K562 (cell line): ENCODE measurements around the gene SUPT7L. TPM values are rescaled to one million over a fixed set of nuclear protein-coding genes. Genes with fewer than 3 reads are reported as not detected.

ENCODE experiments used
- ATAC-seq: fragments of 200-7000 bp; cut with Tn5 transposase; 3 replicates; pipeline ENCODE4 v1.9.1; 2020; ENCODE audit warnings: moderate library complexity
- Bru-seq: library from RNA; stranded (reverse); fragments of 400-500 nt; gene quantifications from one replicate; lab custom pipeline; 2021; lab: Mats Ljungman, UMichigan
- BruChase-seq, 2 experiments: library from RNA; stranded (reverse); fragments of 400-500 nt; gene quantifications; one replicate each; lab custom pipeline; 2021; lab: Mats Ljungman, UMichigan
- BruUV-seq: library from RNA; stranded (reverse); fragments of 400-500 nt; replicated peaks from 2 replicates; lab custom pipeline; 2021; lab: Mats Ljungman, UMichigan
- CTCF ChIA-PET: fragments of 300-600 bp; formaldehyde crosslinking; extraction: SDS; loops from one replicate; lab custom pipeline; 2021; ENCODE audit warnings: low intra/inter-chr PET ratio; lab: Yijun Ruan, JAX
- POLR2A ChIA-PET: fragments of 300-600, 350-650 bp; sonication (Branson Sonifier 250); formaldehyde crosslinking; extraction: SDS; loops from one replicate; lab custom pipeline; 2021; ENCODE audit warnings: antibody characterized with exemption, inconsistent platforms; lab: Yijun Ruan, JAX
- DNase-seq, 4 experiments: peaks; one replicate each; pipeline versions ENCODE4 v3.0.0 to v3.0.0-alpha.2; 2011 to 2018; ENCODE audit warnings: low spot score in 3 of 4, mixed read lengths in 3 of 4; ENCODE audit errors: extremely low read depth in 1 of 4
- FAIRE-seq: peaks from 2 replicates; lab custom pipeline; 2011; peaks lifted over from hg19 to GRCh38; lab: Jason Lieb, UNC
- H2AFZ ChIP-seq: 2 replicates; pipeline ENCODE4 v1.6.0; 2011; ENCODE audit warnings: low read depth, low read length, control low read depth, inconsistent platforms
- H3K27ac ChIP-seq: fragments of 200-600 bp; 3 replicates; pipeline ENCODE4 v1.8.0; 2011; ENCODE audit warnings: low read depth, mild to moderate bottlenecking, control low read depth, inconsistent platforms, low read length, moderate library complexity, mixed read lengths; ENCODE audit errors: extremely low read depth
- H3K27me3 ChIP-seq, 2 experiments: fragments of 300-600 bp in 1 of 2; 2 replicates in 1 of 2; 3 replicates in 1 of 2; pipeline versions ENCODE4 v1.6.0 to v1.8.0; 2011; ENCODE audit warnings: inconsistent platforms in 2 of 2, low read length in 2 of 2, mild to moderate bottlenecking in 1 of 2, mixed read lengths in 1 of 2, moderate library complexity in 1 of 2; ENCODE audit not compliant: control insufficient read depth in 2 of 2, insufficient read depth in 2 of 2
- H3K36me3 ChIP-seq: fragments of 300-600 bp; 3 replicates; pipeline ENCODE4 v1.8.0; 2011; ENCODE audit warnings: mild to moderate bottlenecking, low read length, inconsistent platforms; ENCODE audit not compliant: control insufficient read depth, insufficient read depth
- H3K4me1 ChIP-seq, 2 experiments: fragments of 200-600 bp in 1 of 2; replicated peaks in 1 of 2; 2 replicates in 1 of 2; 3 replicates in 1 of 2; pipeline versions ENCODE4 v1.5.1 to v1.8.0; 2011; ENCODE audit warnings: inconsistent platforms in 2 of 2, low read length in 2 of 2, mild to moderate bottlenecking in 1 of 2, mixed read lengths in 1 of 2, moderate library complexity in 1 of 2; ENCODE audit not compliant: control insufficient read depth in 2 of 2, insufficient read depth in 2 of 2
- H3K4me2 ChIP-seq: 2 replicates; pipeline ENCODE4 v1.6.1; 2011; ENCODE audit warnings: low read length, control low read depth, inconsistent platforms, mixed read lengths; ENCODE audit not compliant: insufficient read depth
- H3K4me3 ChIP-seq: fragments of 200-600 bp; sonication (generic), shearing (Covaris generic); 2 replicates; pipeline ENCODE4 v1.5.1; 2016; ENCODE audit warnings: control low read depth, inconsistent platforms
- H3K79me2 ChIP-seq: fragments of 200-600 bp; 3 replicates; pipeline ENCODE4 v1.8.0; 2011; ENCODE audit warnings: low read length, inconsistent platforms; ENCODE audit not compliant: control insufficient read depth, insufficient read depth
- H3K9ac ChIP-seq, 2 experiments: 2 replicates each; pipeline versions ENCODE4 v1.6.0 to v1.6.1; 2011; ENCODE audit warnings: low read depth in 2 of 2, low read length in 2 of 2, control low read depth in 1 of 2, inconsistent platforms in 1 of 2, mild to moderate bottlenecking in 1 of 2, mixed read lengths in 1 of 2; ENCODE audit not compliant: insufficient read depth in 1 of 2
- H3K9me1 ChIP-seq: one replicate; pipeline ENCODE4 v1.6.0; 2011; ENCODE audit warnings: inconsistent platforms, mild to moderate bottlenecking, low read length, moderate library complexity; ENCODE audit not compliant: control insufficient read depth, insufficient read depth
- H3K9me3 ChIP-seq: replicated peaks from 2 replicates; pipeline ENCODE4 v1.5.1; 2011; ENCODE audit warnings: low read depth, low read length, inconsistent platforms; ENCODE audit not compliant: control insufficient read depth, insufficient read depth
- H4K20me1 ChIP-seq: replicated peaks from 2 replicates; pipeline ENCODE4 v1.6.1; 2011; ENCODE audit warnings: low read length, inconsistent platforms, mixed read lengths; ENCODE audit not compliant: control insufficient read depth, insufficient read depth
- ARID2 ChIP-seq: fragments of 450-650 bp; IDR thresholded peaks from 2 replicates; pipeline ENCODE4 v1.6.1; 2017; ENCODE audit warnings: antibody characterized with exemption, mild to moderate bottlenecking
- CC2D1A ChIP-seq: fragments of 450-650 bp; IDR thresholded peaks from 2 replicates; pipeline ENCODE4 v1.6.1; 2017; ENCODE audit warnings: mild to moderate bottlenecking
- HDAC1 ChIP-seq, 2 experiments: fragments of 450-650 bp; IDR thresholded peaks; 2 replicates each; pipeline ENCODE4 v1.6.1; 2016 to 2017; ENCODE audit warnings: inconsistent platforms in 1 of 2, mild to moderate bottlenecking in 1 of 2, moderate library complexity in 1 of 2
- JUND ChIP-seq, 2 experiments: IDR thresholded peaks; 2 replicates in 1 of 2; 3 replicates in 1 of 2; pipeline ENCODE4 v1.6.1; 2011; ENCODE audit warnings: borderline replicate concordance in 2 of 2, low read depth in 2 of 2, low read length in 2 of 2, improper control_type of control experiment in 1 of 2, missing biosample characterization in 1 of 2, missing genetic modification characterization in 1 of 2, missing genetic modification reagents in 1 of 2
- NFATC3 ChIP-seq: fragments of 450-650 bp; IDR thresholded peaks from 2 replicates; pipeline ENCODE4 v1.6.1; 2017; ENCODE audit warnings: mild to moderate bottlenecking
- RBM15 ChIP-seq: fragments of 200-400 bp; formaldehyde crosslinking; IDR thresholded peaks from 2 replicates; pipeline ENCODE4 v1.6.1; 2018; ENCODE audit warnings: mild to moderate bottlenecking, low read length, moderate library complexity; ENCODE audit not compliant: insufficient read depth
- RBM39 ChIP-seq: fragments of 200-400 bp; formaldehyde crosslinking; optimal IDR thresholded peaks from 2 replicates; pipeline ENCODE3; 2018; ENCODE audit warnings: low read depth, low read length
- SPI1 ChIP-seq: IDR thresholded peaks from 2 replicates; pipeline ENCODE4 v1.6.1; 2011; ENCODE audit warnings: low read depth, low read length, control low read depth, borderline replicate concordance
- STAG1 ChIP-seq: sonication (generic); formaldehyde crosslinking; IDR thresholded peaks from 2 replicates; pipeline ENCODE4 v1.5.0; 2020; ENCODE audit warnings: missing genetic modification reagents, borderline replicate concordance
- TAF9B ChIP-seq: fragments of 450-650 bp; IDR thresholded peaks from 2 replicates; pipeline ENCODE4 v1.6.1; 2018; ENCODE audit warnings: mild to moderate bottlenecking; ENCODE audit not compliant: partially characterized antibody
- TOE1 ChIP-seq, 2 experiments: fragments of 450-650 bp in 1 of 2; sonication (generic) in 1 of 2; formaldehyde crosslinking in 1 of 2; IDR thresholded peaks; 2 replicates each; pipeline versions ENCODE4 v1.7.1 to v1.8.0; 2016 to 2022; ENCODE audit warnings: borderline replicate concordance in 2 of 2, mild to moderate bottlenecking in 2 of 2, antibody characterized with exemption in 1 of 2, inconsistent platforms in 1 of 2, low read depth in 1 of 2, missing genetic modification reagents in 1 of 2, moderate library complexity in 1 of 2
- XRCC5 ChIP-seq: fragments of 200-400 bp; formaldehyde crosslinking; IDR thresholded peaks from 2 replicates; pipeline ENCODE4 v1.6.1; 2017; ENCODE audit warnings: low read depth, mild to moderate bottlenecking, low read length
- WGBS: fragments of 100-300 bp; shearing (Covaris generic); methylation state at CpG from one replicate; pipeline ENCODE4 v1.1.6; 2016; ENCODE audit warnings: low coverage, mixed read lengths; ENCODE audit not compliant: insufficient coverage; ENCODE audit errors: missing lambda C conversion rate; 5-methylcytosine and 5-hydroxymethylcytosine counted together
- in situ Hi-C: fragments of 300-500 bp; cut with MboI; formaldehyde crosslinking; loops from 4 replicates; pipeline ENCODE4 v1.15.0; 2018; ENCODE audit warnings: inconsistent platforms, mixed read lengths
- intact Hi-C: fragments of 100-400 bp; cut with micrococcal nuclease; formaldehyde crosslinking; loops from 2 replicates; pipeline ENCODE4 v1.14.2; 2022
- long read RNA-seq, 3 experiments: library from polyadenylated mRNA in 2 of 3; library from RNA in 1 of 3; unstranded in 2 of 3; stranded (forward) in 1 of 3; transcript quantifications; one replicate each; pipeline ENCODE4 v2.0.0, GENCODE V29; 2019 to 2022
- polyA minus RNA-seq, 3 experiments: library from RNA; depleted of rRNA, polyadenylated mRNA; stranded (reverse); fragments of >200 nt; gene quantifications; 2 replicates each; pipeline ENCODE4 v1.2.3, GENCODE V29; 2011
- polyA plus RNA-seq, 8 experiments: library from polyadenylated mRNA; depleted of rRNA in 4 of 8; stranded (reverse) in 5 of 8; unstranded in 3 of 8; fragments of >200 nt; fragmentation: Nextera tagmentation in 2 of 8; fragmentation: Illumina TruSeq in 1 of 8; extraction: Ambion mirVana in 2 of 8; extraction: Trizol in 1 of 8; gene quantifications; 2 replicates each; pipeline versions ENCODE4 v1.2.1 to v1.2.3, GENCODE V29; 2011 to 2014; ENCODE audit warnings: inconsistent platforms in 1 of 8, missing spikeins in 1 of 8
- total RNA-seq, 7 experiments: library from RNA; depleted of rRNA in 6 of 7; stranded (reverse); fragments of >200 nt in 6 of 7; fragmentation: Illumina TruSeq in 2 of 7; extraction: Trizol in 2 of 7; gene quantifications; 2 replicates each; pipeline versions ENCODE4 v1.2.1 to v1.2.3, GENCODE V29; 2011 to 2021; ENCODE audit warnings: low replicate concordance in 1 of 7

SUPT7L gene, protein sequence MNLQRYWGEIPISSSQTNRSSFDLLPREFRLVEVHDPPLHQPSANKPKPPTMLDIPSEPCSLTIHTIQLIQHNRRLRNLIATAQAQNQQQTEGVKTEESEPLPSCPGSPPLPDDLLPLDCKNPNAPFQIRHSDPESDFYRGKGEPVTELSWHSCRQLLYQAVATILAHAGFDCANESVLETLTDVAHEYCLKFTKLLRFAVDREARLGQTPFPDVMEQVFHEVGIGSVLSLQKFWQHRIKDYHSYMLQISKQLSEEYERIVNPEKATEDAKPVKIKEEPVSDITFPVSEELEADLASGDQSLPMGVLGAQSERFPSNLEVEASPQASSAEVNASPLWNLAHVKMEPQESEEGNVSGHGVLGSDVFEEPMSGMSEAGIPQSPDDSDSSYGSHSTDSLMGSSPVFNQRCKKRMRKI
- 36.5 and 68.4 TPM in 2 replicates for total RNA-seq (2011; cell fraction: chromatin; rRNA removed; ENCODE audit: low replicate concordance)
- 43.0 and 53.8 TPM in 2 replicates for total RNA-seq (2011; cell fraction: nucleolus; rRNA removed)
- total RNA-seq (2011; cell fraction: nucleoplasm; rRNA removed): 48.5 and 58.2 TPM in 2 replicates
- total RNA-seq (2014; rRNA removed) (22.0 and 28.6 TPM in 2 replicates), total RNA-seq (2014; rRNA removed; fragmentation: Illumina TruSeq; extraction: Trizol) (39.6 and 40.3 TPM in 2 replicates), total RNA-seq (2015; rRNA removed; fragmentation: Illumina TruSeq; extraction: Trizol) (39.6 and 40.2 TPM in 2 replicates), total RNA-seq (2021) (38.1 and 38.6 TPM in 2 replicates), polyA plus RNA-seq (2011; rRNA removed) (72.8 and 82.6 TPM in 2 replicates), polyA plus RNA-seq (2014; fragmentation: Illumina TruSeq; extraction: Trizol) (52.6 and 58.8 TPM in 2 replicates), polyA plus RNA-seq (2014; fragmentation: Nextera tagmentation; extraction: Ambion mirVana) (10 to 100 TPM; 25.1 to 40.1 TPM), polyA plus RNA-seq (2014; rRNA removed) (46.2 and 50.8 TPM in 2 replicates), polyA minus RNA-seq (2011; rRNA and poly(A)+ RNA removed) (40.4 and 42.9 TPM in 2 replicates), Bru-seq, nascent RNA (percentile 89 among the genes with signal in this experiment), BruChase-seq, experiment 1, labeled RNA remaining after a 2-hour chase (percentile 88 among the genes with signal in this experiment), BruChase-seq, experiment 2, labeled RNA remaining after a 6-hour chase (percentile 88 among the genes with signal in this experiment)
- polyA plus RNA-seq (2011; cell fraction: cytosol; rRNA removed): 44.5 and 62.1 TPM in 2 replicates
- 185 and 214 TPM in 2 replicates for polyA plus RNA-seq (2011; cell fraction: nucleus; rRNA removed)
- 32.5 and 61.1 TPM in 2 replicates for polyA plus RNA-seq (2012)
- polyA minus RNA-seq (2011; cell fraction: cytosol; rRNA and poly(A)+ RNA removed): 26.5 and 30.2 TPM in 2 replicates
- polyA minus RNA-seq (2011; cell fraction: nucleus; rRNA and poly(A)+ RNA removed): 58.3 and 79.8 TPM in 2 replicates
- long read RNA-seq, experiment 1, full-length matches to known transcripts: 49 of 107 reads
- long read RNA-seq, experiment 1, partial matches to known transcripts: 25 of 107 reads
- long read RNA-seq, experiment 1, other reads (novel, unspliced or antisense): 33 of 107 reads
- long read RNA-seq, experiment 2, full-length matches to known transcripts: 17 of 35 reads
- long read RNA-seq, experiment 2, partial matches to known transcripts: 5 of 35 reads
- long read RNA-seq, experiment 2, other reads (novel, unspliced or antisense): 13 of 35 reads
- long read RNA-seq, experiment 3, full-length matches to known transcripts: 30 of 41 reads
- long read RNA-seq, experiment 3, partial matches to known transcripts: 1 of 41 reads
- long read RNA-seq, experiment 3, other reads (novel, unspliced or antisense): 10 of 41 reads

DNA sequence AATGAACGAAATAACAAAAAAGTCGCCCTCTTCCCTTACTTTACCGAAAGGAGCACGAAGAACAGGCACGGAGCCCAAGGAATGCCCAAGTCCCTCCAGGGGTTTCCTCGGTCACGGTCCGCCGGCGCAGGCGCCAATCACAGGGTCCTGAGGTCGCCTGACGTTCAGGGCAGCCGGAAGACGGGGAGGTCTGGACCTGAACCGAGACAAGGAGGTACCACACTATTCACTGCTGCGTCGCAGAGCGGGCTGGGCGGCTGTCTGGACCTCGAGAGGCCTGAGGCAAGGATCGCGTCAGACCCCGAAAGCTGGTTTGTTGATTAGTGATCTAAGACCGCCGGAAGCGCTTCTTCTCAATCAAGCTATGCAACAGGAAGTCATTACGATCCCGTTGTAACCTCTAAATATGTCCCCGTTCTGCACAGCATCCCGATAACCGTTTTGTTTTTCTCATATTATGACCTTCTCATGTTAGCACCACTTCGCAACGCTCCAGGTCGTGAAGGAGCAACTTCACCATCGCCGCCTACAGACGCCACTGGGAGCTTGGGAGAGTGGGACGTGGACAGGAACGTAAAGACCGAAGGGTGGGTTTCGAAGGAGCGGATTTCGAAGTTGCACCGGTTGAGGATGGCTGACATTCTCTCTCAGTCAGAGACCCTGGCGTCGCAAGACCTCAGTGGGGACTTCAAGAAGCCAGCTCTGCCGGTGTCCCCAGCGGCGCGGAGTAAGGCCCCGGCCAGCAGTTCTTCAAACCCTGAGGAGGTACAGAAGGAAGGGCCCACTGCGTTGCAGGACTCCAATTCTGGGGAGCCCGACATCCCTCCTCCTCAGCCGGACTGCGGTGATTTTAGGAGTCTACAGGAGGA, at the start of gene SUPT7L, which contains the start of gene SLC4A1AP:
TSS of gene SUPT7L (minus strand) at position 330 of the 869 bp plus-strand sequence. CDS start 1,422 bp downstream, outside the sequence.
TSS of gene SLC4A1AP (plus strand) at position 605 of the 869 bp plus-strand sequence. CDS start at position 631, 26 bp downstream.
- Histone ChIP-seq H3K79me2 (peaks cover 58% of the 10 kb centered on the region), H3K27ac (peak within 1 kb of the TSS; percentile 95), H2AFZ (peak within 1 kb of the TSS; percentile 95), H4K20me1 (no peaks in the 10 kb centered on the region), H3K4me1 (peaks cover 10 to 20% of the 10 kb centered on the region in 2 experiments; a peak in 4 of 5 replicates), H3K4me3 (peak within 1 kb of the TSS; percentile 98), H3K9me3 (no peaks in the 10 kb centered on the region), H3K9me1 (no peaks in the 10 kb centered on the region), H3K4me2 (peak within 1 kb of the TSS; percentile 92), H3K36me3 (peaks cover 54% of the 10 kb centered on the region), H3K9ac (peak within 1 kb of the TSS; percentile 92 to 95), H3K27me3 (no peaks in the 10 kb centered on the region)
- DNase-seq (peak; percentile 61 to 89 (median 72)), FAIRE-seq (peak; percentile 90), ATAC-seq (peak; percentile 90)
- ChIA-PET CTCF (interaction anchor here (0.6 kb wide), 1 partner anchor 233 kb away, joined by 3 read pairs; no protein-coding TSS in a partner anchor), POLR2A (interaction anchor here (0.6 to 1.7 kb wide), 15 partner anchors 9 to 733 kb away, joined by 3 to 13 read pairs (median 4); partner anchors contain the start of gene PPM1G)
- intact Hi-C loops: no loop called here
- in situ Hi-C loops: no loop called here
- BruUV-seq: TSS peak; percentile 50
- WGBS: under 1% methylated on average over 51 of the region's 56 CpGs
- no peak for TF ChIP-seq RBM15
- TF ChIP-seq TAF9B: peak; percentile 100
- TF ChIP-seq HDAC1 (IDR thresholded peaks at IDR 0.05): peak; percentile 79 to 95; a peak in 3 of 4 replicates
- peak; percentile 92 for TF ChIP-seq TOE1 (IDR thresholded peaks at IDR 0.05; ENCODE audit: borderline replicate concordance)
- no peak for TF ChIP-seq TOE1 (CRISPR knock-in tag; IDR thresholded peaks at IDR 0.05; ENCODE audit: borderline replicate concordance, low read depth)
- TF ChIP-seq SPI1: 0 out of 2 replicates have a peak, but pooled peaks have one; percentile 1
- TF ChIP-seq JUND (IDR thresholded peaks at IDR 0.05; ENCODE audit: borderline replicate concordance, low read depth, low read length): no peak
- TF ChIP-seq JUND (tag; IDR thresholded peaks at IDR 0.05; ENCODE audit: borderline replicate concordance, low read depth, low read length): peak; percentile 87; the same call in 2 of the 3 replicates
- peak; percentile 98 for TF ChIP-seq XRCC5
- TF ChIP-seq ARID2: 0 out of 2 replicates have a peak, but pooled peaks have one; percentile 57
- peak; percentile 98 for TF ChIP-seq NFATC3
- 0 out of 2 replicates have a peak, but pooled peaks have one; percentile 53 for TF ChIP-seq CC2D1A
- no peak for TF ChIP-seq STAG1 (CRISPR knock-in tag)
- peak; percentile 81 for TF ChIP-seq RBM39
